MCF 10A (cell line): Measurements from ENCODE around the gene UMAD1. TPM values are rescaled to one million over a fixed set of nuclear protein-coding genes. Genes with fewer than 3 reads are reported as not detected.
"Not testable (repeated sequence)": the region's sequence is repeated elsewhere in the genome, so short reads cannot be mapped to it uniquely, and the experiment has no call there.

Experiments
- BruUV-seq: library from RNA; stranded (reverse); fragments of 400-500 nt; replicated peaks from 2 replicates; lab custom pipeline; 2021; lab: Mats Ljungman, UMichigan
- CTCF ChIA-PET: fragments of 300-600 bp; sonication (Branson Sonifier 250); formaldehyde crosslinking; extraction: SDS; loops from one replicate; lab custom pipeline; 2021; ENCODE audit warnings: antibody characterized with exemption, inconsistent platforms; lab: Yijun Ruan, JAX
- POLR2A ChIA-PET: fragments of 300-600, 350-650 bp; sonication (Branson Sonifier 250); formaldehyde crosslinking; extraction: SDS; loops from one replicate; lab custom pipeline; 2020; ENCODE audit warnings: antibody characterized with exemption, inconsistent platforms; lab: Yijun Ruan, JAX
- DNase-seq: peaks from one replicate; pipeline ENCODE4 v3.0.0-alpha.2; 2018; ENCODE audit not compliant: unreplicated experiment
- H3K27ac Mint-ChIP-seq: one replicate; pipeline ENCODE4 v1.8.0; 2022; ENCODE audit warnings: mild to moderate bottlenecking, low read depth, mixed read lengths; ENCODE audit not compliant: unreplicated experiment
- H3K27me3 Mint-ChIP-seq: one replicate; pipeline ENCODE4 v1.8.0; 2022; ENCODE audit warnings: mixed read lengths; ENCODE audit not compliant: insufficient read depth, unreplicated experiment
- H3K36me3 Mint-ChIP-seq: one replicate; pipeline ENCODE4 v1.8.0; 2022; ENCODE audit warnings: mild to moderate bottlenecking, moderate library complexity, mixed read lengths; ENCODE audit not compliant: insufficient read depth, unreplicated experiment
- H3K4me1 Mint-ChIP-seq: one replicate; pipeline ENCODE4 v1.8.0; 2022; ENCODE audit warnings: mixed read lengths; ENCODE audit not compliant: insufficient read depth, unreplicated experiment
- H3K4me3 Mint-ChIP-seq: one replicate; pipeline ENCODE4 v1.8.0; 2022; ENCODE audit warnings: mild to moderate bottlenecking, moderate library complexity, mixed read lengths; ENCODE audit not compliant: unreplicated experiment
- H3K9me3 Mint-ChIP-seq: one replicate; pipeline ENCODE4 v1.8.0; 2022; ENCODE audit warnings: mixed read lengths; ENCODE audit not compliant: unreplicated experiment
- intact Hi-C: fragments of 100-400 bp; cut with micrococcal nuclease; formaldehyde crosslinking; loops from 2 replicates; pipeline ENCODE4 v1.14.1; 2022
- total RNA-seq: library from RNA; stranded (reverse); gene quantifications from 2 replicates; pipeline ENCODE4 v1.2.3, GENCODE V29; 2022
- TF ChIP-seq, protein P1 (sequence below): fragments of 200-600 bp; IDR thresholded peaks from one replicate; pipeline ENCODE4 v1.8.0; 2022; ENCODE audit warnings: antibody characterized with exemption, mild to moderate bottlenecking; ENCODE audit not compliant: unreplicated experiment

Gene UMAD1
- total RNA-seq, 1 experiment from 2014 or later = 7.1 TPM

DNA sequence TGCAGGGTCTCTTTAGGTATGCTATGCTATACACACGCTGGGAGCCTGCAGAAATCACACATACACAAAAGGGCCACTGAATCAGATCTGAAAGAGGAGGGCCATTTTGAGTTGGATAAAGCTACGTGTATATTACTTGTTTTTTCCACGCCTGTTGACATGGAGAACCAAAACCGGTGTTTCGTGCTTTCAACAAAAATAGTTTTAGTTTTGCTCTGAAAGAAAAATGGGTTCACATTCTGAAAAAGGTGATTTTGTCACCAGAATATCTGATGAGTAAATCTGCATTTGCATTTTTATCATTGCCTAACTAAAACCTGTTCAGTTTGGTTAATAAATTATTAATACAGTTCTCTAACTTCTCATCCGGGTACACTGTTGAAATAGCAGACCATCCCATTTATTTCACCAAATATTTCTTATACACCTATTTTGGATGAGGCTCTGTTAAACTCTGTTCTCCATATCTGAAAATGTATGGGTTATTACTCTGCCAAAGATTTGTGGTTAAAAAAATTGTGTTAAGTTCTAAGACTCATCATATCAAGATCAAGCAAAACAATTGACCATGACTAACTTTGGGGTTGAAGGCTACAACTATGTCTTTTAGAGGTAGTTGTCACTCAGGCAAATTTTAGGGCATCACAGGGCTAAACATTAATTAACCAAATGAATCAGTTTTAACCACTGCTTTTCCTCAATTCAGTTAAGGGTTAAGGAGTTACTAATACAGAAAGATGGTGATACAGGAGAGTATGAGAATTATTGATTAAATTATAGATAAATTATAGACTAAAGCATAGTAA is 179.1 kb downstream of the UMAD1 start:
- CTCF ChIA-PET = no interaction called here
- no peaks in the 10 kb centered on the region for H3K27me3 Mint-ChIP-seq
- TF ChIP-seq, protein P1, sequence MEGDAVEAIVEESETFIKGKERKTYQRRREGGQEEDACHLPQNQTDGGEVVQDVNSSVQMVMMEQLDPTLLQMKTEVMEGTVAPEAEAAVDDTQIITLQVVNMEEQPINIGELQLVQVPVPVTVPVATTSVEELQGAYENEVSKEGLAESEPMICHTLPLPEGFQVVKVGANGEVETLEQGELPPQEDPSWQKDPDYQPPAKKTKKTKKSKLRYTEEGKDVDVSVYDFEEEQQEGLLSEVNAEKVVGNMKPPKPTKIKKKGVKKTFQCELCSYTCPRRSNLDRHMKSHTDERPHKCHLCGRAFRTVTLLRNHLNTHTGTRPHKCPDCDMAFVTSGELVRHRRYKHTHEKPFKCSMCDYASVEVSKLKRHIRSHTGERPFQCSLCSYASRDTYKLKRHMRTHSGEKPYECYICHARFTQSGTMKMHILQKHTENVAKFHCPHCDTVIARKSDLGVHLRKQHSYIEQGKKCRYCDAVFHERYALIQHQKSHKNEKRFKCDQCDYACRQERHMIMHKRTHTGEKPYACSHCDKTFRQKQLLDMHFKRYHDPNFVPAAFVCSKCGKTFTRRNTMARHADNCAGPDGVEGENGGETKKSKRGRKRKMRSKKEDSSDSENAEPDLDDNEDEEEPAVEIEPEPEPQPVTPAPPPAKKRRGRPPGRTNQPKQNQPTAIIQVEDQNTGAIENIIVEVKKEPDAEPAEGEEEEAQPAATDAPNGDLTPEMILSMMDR = no peak
- no peak for DNase-seq
- no TSS peak for BruUV-seq
- intact Hi-C loops = no loop called here
- no peaks in the 10 kb centered on the region for H3K4me1 Mint-ChIP-seq
- H3K4me3 Mint-ChIP-seq = no peak overlapping the region
- POLR2A ChIA-PET = interaction anchor here (1.1 kb wide), 1 partner anchor 10 kb away, joined by 3 read pairs; no protein-coding TSS in a partner anchor
- peaks cover 4% of the 10 kb centered on the region for H3K36me3 Mint-ChIP-seq
- no peaks in the 10 kb centered on the region for H3K9me3 Mint-ChIP-seq
- no peak overlapping the region for H3K27ac Mint-ChIP-seq

DNA sequence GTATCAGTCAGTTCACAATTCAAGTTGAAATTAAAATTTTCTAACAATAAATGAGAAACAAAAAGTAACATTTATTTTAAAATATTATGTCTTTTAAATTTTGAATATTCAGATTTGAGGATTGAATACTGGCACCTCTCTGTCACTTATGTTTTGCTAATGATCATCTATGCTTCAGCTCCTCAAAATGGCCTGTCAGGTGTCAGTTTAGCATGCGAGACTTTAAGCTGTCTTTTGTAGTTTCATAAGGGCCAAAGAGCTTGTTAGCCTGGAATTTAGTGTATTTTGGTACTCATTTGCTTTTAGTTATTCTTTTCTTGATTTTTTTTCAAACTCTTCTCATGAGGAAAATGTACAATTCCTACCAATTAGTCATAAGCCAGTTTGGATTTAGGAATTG is 179.9 kb downstream of the UMAD1 start:
- no peaks in the 10 kb centered on the region for H3K4me1 Mint-ChIP-seq
- no peaks in the 10 kb centered on the region for H3K36me3 Mint-ChIP-seq
- H3K27me3 Mint-ChIP-seq = no peaks in the 10 kb centered on the region
- no peak for DNase-seq
- no peaks in the 10 kb centered on the region for H3K9me3 Mint-ChIP-seq
- ChIA-PET CTCF (no interaction called here), POLR2A (interaction anchor here (1.1 to 1.3 kb wide), 2 partner anchors 9 to 47 kb away, joined by 3 read pairs; no protein-coding TSS in a partner anchor)
- TF ChIP-seq, protein P1 = no peak
- no peak overlapping the region for H3K27ac Mint-ChIP-seq
- intact Hi-C loops = no loop called here
- H3K4me3 Mint-ChIP-seq = no peak overlapping the region
- no TSS peak for BruUV-seq

DNA sequence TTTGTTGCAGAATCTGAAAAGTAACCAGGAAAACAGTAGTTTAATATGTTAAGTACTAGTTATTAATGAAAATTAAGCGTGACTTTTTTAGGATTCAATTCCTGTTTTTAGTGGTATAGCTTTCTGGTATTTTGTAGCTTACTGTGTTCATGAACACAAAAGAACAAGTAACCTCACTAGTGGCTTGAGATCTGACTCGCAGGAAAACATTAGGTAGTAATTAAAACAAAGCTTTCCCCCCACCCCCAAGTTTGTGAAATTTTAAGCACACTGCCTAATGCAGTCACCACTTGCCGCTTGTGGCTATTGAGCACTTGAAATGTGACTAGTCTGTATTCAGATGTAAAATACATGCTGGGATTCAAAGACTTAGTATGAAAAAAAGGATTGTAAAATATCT is 180.4 kb downstream of the UMAD1 start:
- CTCF ChIA-PET = no interaction called here
- TF ChIP-seq, protein P1 = no peak
- POLR2A ChIA-PET = interaction anchor here (1.1 to 1.3 kb wide), 2 partner anchors 9 to 46 kb away, joined by 3 read pairs; no protein-coding TSS in a partner anchor
- no TSS peak for BruUV-seq
- intact Hi-C loops = no loop called here
- H3K4me3 Mint-ChIP-seq = no peak overlapping the region
- no peaks in the 10 kb centered on the region for H3K27me3 Mint-ChIP-seq
- no peaks in the 10 kb centered on the region for H3K4me1 Mint-ChIP-seq
- no peaks in the 10 kb centered on the region for H3K36me3 Mint-ChIP-seq
- DNase-seq = no peak
- H3K27ac Mint-ChIP-seq = no peak overlapping the region
- no peaks in the 10 kb centered on the region for H3K9me3 Mint-ChIP-seq

DNA sequence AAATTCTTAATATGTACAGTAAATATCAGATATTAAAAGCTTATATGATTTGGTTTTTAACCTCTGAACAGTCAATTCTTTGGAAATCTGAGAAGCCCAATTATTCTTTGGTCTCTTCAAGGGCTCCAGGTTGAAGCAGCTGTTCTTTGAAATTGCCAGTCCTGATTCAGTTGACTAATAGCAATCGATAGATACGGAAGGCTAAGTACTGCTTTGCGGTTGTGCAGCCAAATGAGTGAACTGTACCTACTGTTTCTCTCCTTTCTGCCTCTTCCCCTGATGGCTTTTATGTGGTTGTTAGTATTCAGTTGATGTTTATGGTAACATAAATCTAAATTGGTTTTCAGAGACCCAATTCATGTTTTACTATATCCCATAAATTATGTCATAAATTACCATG is 181.0 kb downstream of the UMAD1 start:
- Mint-ChIP-seq H3K27ac (no peak overlapping the region), H3K4me1 (no peaks in the 10 kb centered on the region), H3K27me3 (no peaks in the 10 kb centered on the region), H3K36me3 (no peaks in the 10 kb centered on the region), H3K4me3 (no peak overlapping the region), H3K9me3 (no peaks in the 10 kb centered on the region)
- CTCF ChIA-PET = interaction anchor here (0.6 kb wide), 1 partner anchor 38 kb away, joined by 3 read pairs; no protein-coding TSS in a partner anchor
- DNase-seq = no peak
- intact Hi-C loops = no loop called here
- BruUV-seq = no TSS peak
- TF ChIP-seq, protein P1 = no peak
- POLR2A ChIA-PET = interaction anchor here (1.3 kb wide), 1 partner anchor 46 kb away, joined by 3 read pairs; no protein-coding TSS in a partner anchor

DNA sequence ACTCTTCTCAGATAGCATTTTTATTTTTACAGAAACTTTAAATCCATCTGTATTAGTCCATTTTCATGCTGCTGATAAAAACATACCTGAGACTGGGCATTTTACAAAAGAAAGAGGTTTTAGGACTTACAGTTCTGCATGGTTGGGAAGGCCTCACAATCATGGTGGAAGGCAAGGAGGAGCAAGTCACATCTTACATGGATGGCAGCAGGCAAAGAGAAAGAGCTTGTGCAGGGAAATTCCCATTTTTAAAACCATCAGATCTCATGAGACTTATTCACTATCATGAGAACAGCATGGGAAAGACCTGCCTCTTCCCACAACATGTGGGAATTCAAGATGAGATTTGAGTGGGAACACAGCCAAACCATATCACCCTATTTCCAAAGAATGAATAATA is 184.7 kb downstream of the UMAD1 start:
- H3K27ac Mint-ChIP-seq, POLR2A ChIA-PET, DNase-seq, intact Hi-C loops, BruUV-seq, H3K36me3 Mint-ChIP-seq, H3K4me3 Mint-ChIP-seq, H3K27me3 Mint-ChIP-seq, H3K9me3 Mint-ChIP-seq, H3K4me1 Mint-ChIP-seq: not testable (repeated sequence)
- CTCF ChIA-PET = interaction anchor here (1.1 kb wide), 1 partner anchor 61 kb away, joined by 3 read pairs; no protein-coding TSS in a partner anchor
